ENCODE measurements around the gene SNRNP25. TPM values are rescaled to one million over a fixed set of nuclear protein-coding genes. Genes with fewer than 3 reads are reported as not detected.

SNRNP25 gene
- total and polyA plus RNA-seq, 12 donors, result 22.6 to 51.1 (median 32.9) TPM

DNA sequence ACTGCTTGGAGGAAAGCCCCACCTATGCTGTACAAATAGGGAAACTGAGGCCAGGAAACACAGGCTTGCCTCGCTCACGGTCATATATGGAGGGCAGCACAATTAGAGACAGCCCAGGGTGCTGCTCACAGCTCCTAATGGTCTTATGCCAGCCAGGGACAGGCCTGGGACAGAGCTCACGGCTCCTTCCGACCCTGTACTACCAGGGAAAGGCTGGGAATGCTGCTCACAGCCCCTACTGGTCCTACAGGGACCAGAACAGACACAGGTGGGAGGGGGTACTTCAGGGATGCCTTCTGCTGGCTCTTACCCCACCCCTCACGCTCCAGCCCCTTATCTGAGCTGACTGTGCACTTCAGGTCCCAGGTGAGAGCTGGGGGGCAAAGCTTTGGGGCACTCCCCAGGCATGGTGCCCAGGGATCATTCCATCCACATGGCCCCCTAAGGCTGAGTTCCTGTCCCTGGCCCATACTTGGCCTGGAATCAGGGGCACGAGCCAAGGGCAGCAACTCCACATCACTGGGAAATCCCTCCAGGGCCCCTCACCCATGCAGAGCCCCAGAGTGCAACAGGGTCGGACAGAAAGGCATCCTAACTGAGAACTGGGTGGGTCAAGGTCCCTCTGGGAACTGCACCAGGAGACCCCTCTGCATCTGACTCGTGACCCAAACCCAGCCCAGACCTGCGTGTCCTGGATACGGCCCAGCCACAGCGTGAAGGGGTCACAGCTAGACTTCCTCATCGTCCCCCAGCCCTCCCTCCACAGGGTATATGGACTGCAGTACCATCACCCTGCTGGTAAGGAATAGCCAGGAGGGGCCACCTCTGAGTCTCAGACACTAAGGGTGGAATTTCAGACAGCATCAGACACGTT lies 12.9 kb downstream of the SNRNP25 start:
- Histone ChIP-seq H3K4me3 (no peak overlapping the region), H3K27me3 (no peaks in the 10 kb centered on the region), H3K4me1 (replicated peaks in 1 of 2) (peaks cover 0 to 5% of the 10 kb centered on the region in 2 donors), H3K36me3 (replicated peaks in 1 of 2) (peaks cover 0 to 5% of the 10 kb centered on the region in 2 donors), H3K9me3 (replicated peaks in 1 of 3) (no peaks in the 10 kb centered on the region), H3K27ac (no peak overlapping the region)
- TF ChIP-seq POLR2A (IDR thresholded peaks at IDR 0.05), result no peak
- TF ChIP-seq, protein P1, sequence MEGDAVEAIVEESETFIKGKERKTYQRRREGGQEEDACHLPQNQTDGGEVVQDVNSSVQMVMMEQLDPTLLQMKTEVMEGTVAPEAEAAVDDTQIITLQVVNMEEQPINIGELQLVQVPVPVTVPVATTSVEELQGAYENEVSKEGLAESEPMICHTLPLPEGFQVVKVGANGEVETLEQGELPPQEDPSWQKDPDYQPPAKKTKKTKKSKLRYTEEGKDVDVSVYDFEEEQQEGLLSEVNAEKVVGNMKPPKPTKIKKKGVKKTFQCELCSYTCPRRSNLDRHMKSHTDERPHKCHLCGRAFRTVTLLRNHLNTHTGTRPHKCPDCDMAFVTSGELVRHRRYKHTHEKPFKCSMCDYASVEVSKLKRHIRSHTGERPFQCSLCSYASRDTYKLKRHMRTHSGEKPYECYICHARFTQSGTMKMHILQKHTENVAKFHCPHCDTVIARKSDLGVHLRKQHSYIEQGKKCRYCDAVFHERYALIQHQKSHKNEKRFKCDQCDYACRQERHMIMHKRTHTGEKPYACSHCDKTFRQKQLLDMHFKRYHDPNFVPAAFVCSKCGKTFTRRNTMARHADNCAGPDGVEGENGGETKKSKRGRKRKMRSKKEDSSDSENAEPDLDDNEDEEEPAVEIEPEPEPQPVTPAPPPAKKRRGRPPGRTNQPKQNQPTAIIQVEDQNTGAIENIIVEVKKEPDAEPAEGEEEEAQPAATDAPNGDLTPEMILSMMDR (IDR thresholded peaks at IDR 0.05), result no peak
- no peak for DNase-seq
- 79 to 90% (median 81%) methylated on average over 7 to 13 of the region's 13 CpGs for WGBS, 4 donors
- intact Hi-C loops (cut with DNase I), result loop anchor here in 1 of 2 donors (2.0 kb wide), 1 partner anchor 30 kb away; no protein-coding TSS in a partner anchor

- WGBS, 4 donors, result 79 to 87% (median 83%) methylated on average over 7 to 10 of the region's 10 CpGs
- Histone ChIP-seq H3K4me1 (replicated peaks in 1 of 2) (peaks cover 0 to 5% of the 10 kb centered on the region in 2 donors), H3K27me3 (no peaks in the 10 kb centered on the region), H3K27ac (no peak overlapping the region), H3K9me3 (replicated peaks in 1 of 3) (no peaks in the 10 kb centered on the region), H3K36me3 (replicated peaks in 1 of 2) (peaks cover 0 to 4% of the 10 kb centered on the region in 2 donors), H3K4me3 (no peak overlapping the region)
- TF ChIP-seq, protein P1 (IDR thresholded peaks at IDR 0.05), result no peak
- no peak for DNase-seq
- intact Hi-C loops (cut with DNase I), result loop anchor here in 1 of 2 donors (2.0 kb wide), 1 partner anchor 30 kb away; no protein-coding TSS in a partner anchor
Observed at GRCh38 chr16:67183-67791, 13.7 kb downstream of the SNRNP25 start.

- 77 to 93% (median 80%) methylated on average over 3 to 27 of the region's 27 CpGs for whole genome bisulfite sequencing, 4 donors
Observed at GRCh38 chr16:67884-68789, 14.5 kb downstream of the SNRNP25 start.

More at GRCh38 chr16:67884-68789, 14.5 kb downstream of the SNRNP25 start:
- H3K9me3 ChIP-seq (replicated peaks in 1 of 3), result no peaks in the 10 kb centered on the region
- intact Hi-C loops (cut with DNase I), result loop anchor here in 1 of 2 donors (2.0 kb wide), 1 partner anchor 29 kb away; no protein-coding TSS in a partner anchor
- no peak overlapping the region for H3K4me3 ChIP-seq
- no peaks in the 10 kb centered on the region for H3K27me3 ChIP-seq
- DNase-seq, result no peak
- no peaks in the 10 kb centered on the region for H3K36me3 ChIP-seq (replicated peaks in 1 of 2)
- TF ChIP-seq POLR2A (IDR thresholded peaks at IDR 0.05), result no peak
- TF ChIP-seq, protein P1 (IDR thresholded peaks at IDR 0.05), result no peak
- H3K27ac ChIP-seq, result no peak overlapping the region
- H3K4me1 ChIP-seq (replicated peaks in 1 of 2), result peaks cover 3 to 11% of the 10 kb centered on the region in 2 donors
